Astrocyte of the hippocampus (primary cell): ENCODE measurements around the gene INPP5B.
"Not testable (repeated sequence)": the region's sequence is repeated elsewhere in the genome, so short reads cannot be mapped to it uniquely, and the experiment has no call there.

Experiments
- DNase-seq: peaks from one replicate; pipeline ENCODE4 v3.0.0; 2011; ENCODE audit warnings: low read depth, low spot score

Gene INPP5B

DNA sequence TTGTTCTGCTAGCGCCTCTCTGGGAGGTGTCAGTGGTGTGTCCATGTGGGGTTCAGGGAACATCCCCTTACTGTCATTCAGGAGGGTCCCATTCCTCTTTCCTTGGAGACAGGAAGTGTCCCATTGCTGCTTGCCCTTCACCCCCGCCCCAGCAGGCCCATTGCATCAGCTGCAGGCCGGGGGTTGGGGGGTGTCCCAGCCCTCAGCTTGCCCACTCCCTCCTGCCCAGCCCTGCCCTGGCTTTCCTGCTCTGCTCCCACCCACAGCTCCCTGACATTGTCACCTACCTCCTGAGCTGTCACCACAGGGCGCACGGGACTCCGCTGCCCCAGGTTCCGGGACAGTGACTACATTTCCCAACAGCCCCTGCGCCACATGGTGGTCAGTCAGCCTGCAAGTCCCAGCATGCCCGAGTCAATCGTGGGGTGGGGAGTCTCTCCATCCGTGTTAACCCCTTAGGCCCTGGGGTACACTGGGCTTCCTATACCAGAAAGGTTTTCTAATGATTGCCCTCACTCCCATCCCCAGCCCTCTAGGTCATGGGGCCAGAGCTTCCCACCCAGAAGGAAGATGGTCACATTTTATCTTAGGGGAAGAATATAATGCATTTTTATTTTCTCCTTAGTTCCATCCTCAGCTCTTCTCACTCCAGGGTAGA, at the start of gene INPP5B:
TSS of gene INPP5B (minus strand) at position 351 of the 658 bp plus-strand sequence. CDS start 745 bp downstream, outside the sequence.
- DNase-seq: peak; percentile 92

DNA sequence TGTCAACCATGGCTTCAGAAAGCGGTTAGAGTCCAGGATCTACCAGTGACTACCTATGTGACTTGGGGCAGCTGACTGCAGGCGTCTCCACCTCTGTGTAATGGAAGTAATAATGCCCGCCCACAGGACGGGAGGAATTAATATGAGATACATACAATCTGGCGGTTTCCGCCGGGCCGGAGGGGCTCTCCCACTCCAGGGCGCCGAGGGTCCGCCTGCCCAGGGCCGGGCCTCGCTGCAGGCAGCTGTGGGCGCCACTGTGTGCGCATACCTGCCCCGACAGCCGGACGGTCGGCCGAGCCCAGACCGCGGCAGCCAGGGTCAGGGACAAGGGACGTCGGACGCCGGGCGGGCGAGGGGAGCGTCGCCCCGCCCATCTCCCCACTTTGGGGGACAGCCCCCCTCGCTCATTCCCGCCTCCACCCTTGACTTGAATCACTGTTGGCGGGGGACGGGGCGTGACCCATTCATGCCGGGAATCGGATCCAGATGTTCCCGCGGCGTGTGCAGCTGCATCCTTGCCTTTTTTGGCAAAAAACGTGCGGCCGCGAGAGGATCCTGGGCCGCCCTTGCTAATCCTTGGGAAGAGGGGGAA, 49.0 kb upstream of the INPP5B start:
- DNase-seq: peak; percentile 61

DNA sequence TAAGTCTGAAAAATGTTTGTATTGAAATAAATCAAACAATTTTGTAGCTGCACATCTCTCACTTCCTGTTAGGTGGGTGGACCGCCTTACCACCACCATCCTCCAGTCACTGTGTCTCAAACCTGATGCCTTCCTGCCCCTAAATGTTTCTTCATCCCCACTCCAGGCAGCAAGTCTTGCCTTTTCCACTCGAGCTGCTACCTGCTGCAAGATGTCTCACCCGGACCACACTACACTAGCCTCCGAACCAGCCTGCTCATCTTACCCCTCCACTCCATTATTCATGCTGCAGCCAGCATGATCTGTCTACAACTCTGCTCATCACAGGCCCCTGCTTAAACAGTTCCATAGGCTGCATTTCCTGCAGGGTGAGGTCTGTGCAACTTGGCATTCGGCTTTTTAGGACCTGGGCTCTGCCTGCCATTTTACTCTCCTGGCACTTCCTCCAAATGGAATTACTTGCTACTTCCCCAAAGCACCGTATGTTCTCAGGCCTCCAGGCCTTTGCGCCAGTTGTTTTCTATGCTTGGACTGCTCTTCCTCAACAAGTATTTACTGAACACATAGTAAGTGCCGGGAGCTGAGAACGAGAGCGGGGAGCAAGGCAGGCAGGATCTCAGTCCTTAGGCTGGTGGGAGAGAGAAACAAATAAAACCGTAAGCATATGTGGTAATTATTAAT, 48.2 kb upstream of the INPP5B start:
- DNase-seq: no peak

DNA sequence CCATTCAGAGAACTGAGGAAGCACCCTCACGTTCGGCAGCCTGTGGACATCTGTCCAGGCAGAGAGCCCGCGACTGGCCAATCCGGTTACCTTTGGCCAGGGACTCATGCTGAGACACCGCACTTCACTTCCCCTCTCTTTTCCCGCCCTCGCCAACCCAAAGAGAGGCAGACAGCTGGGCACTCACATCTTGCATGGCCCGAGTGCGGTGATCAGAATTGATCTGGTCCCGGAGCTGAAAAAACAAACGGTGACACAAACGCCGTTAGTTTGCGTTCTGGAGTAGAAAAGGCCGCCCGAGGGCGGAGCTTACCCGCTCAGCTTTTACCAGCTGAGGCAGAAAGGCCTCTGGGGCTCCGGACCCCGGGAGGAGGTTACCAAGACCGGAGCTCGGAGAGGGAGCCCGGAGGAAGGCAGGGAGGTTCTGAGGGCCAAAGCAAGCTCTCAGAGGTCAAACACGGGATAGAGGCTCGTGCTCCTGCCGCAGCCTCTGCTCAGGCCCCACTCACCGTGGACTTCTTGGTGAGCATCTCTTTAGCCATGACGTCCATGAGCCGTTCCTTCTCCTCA, 42.6 kb upstream of the INPP5B start:
- DNase-seq: peak; percentile 56

DNA sequence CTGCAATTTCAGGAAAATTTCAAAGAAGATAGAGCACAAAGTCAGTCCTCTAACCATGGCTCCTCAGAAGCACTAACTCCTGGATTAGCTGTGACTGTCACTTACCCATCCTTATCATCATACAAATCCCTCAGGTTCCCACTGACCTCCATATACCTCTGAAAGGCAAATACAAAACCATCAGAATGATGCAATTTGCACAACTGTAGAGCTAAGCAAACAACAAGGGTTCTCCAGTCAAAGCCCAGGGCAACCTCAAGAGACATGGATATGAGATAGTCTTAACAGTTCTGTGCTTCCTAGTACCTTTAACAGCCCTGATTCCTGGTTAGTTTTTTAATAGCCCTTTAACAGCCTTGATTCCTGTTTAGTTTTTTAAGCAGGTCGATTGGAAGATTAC, 40.8 kb upstream of the INPP5B start:
- no peak for DNase-seq

DNA sequence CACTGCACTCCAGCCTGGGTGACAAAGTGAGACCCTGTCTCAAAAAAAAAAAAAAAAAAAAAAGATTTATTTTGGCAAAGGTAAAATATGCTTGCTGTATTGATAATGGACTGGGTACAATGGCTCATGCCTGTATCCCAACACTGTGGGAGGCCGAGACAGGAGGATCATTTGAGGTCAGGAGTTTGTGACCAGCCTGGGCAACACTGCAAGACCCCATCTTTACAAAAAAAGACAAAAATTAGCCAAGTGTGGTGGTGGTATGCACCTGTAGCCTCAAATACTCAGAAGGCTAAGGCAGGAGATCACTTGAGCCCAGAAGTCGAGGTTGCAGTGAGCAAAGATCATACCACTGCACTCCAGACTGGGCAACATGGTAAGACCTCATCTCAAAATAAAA, 36.7 kb upstream of the INPP5B start:
- no peak for DNase-seq

DNA sequence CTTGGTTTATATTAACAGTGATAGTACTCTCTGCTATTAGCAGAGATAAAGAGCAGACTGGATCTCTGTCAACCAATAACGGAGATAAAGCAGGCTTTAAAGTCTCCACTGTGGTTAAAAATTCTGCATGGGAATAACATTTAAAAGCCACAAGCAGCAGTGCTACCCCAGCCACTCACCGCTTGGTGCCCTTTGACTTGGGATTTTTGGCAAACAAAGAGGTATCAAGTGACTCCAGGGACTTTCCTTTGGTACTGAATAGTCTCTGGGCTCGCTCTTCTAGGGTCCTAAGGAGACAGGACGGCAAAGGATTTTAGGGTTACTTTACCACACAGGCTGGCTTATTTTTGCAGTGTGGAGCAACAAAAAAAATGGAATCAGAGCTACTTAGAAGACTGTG, 31.7 kb upstream of the INPP5B start:
- no peak for DNase-seq

DNA sequence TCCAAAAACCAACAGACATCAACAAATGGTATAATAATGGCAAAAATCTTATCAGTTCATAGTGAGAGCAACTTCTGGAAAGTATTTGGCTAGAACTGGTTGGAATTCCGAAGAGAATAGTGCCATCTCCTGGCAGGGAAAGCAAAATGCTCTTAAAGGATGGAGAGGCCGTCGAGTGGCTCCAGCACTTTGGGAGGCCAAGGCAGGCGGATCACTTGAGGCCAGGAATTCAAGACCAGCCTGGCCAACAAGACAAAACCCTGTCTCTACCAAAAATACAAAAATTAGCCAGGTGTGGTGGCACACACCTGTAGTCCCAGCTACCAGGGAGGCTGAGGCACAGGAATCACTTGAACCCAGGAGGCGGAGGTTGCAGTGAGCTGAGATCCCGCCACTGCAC, 28.2 kb upstream of the INPP5B start:
- peak; percentile 74 for DNase-seq

DNA sequence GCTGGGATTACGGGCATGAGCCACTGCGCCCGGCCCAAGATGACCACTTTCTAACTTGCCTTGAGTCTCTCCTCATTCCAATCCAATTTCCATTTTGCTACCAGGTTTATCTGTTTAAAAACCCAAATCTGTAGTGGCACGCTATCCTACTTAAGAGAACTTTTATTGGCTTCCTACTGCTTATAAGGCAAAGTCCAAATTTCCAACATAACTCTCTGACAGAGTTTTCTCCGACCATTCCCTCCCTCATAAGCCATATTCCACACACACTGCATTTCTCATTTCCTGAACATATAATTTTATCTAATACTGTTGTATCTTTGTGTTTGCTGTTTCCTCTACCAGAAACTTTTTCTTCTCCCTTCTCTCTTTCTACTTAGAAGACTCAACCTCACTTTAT, 27.7 kb upstream of the INPP5B start:
- no peak for DNase-seq

DNA sequence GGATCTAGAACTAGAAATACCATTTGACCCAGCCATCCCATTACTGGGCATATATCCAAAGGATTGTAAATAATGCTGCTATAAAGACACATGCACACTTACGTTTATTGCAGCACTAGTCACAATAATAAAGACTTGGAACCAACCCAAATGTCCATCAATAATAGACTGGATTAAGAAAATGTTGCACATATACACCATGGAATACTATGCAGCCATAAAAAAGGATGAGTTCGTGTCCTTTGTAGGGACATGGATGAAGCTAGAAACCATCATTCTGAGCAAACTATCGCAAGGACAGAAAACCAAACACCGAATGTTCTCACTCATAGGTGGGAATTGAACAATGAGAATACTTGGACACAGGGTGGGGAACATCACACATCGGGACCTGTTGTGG, 26.8 kb upstream of the INPP5B start:
- not testable (repeated sequence) for DNase-seq

DNA sequence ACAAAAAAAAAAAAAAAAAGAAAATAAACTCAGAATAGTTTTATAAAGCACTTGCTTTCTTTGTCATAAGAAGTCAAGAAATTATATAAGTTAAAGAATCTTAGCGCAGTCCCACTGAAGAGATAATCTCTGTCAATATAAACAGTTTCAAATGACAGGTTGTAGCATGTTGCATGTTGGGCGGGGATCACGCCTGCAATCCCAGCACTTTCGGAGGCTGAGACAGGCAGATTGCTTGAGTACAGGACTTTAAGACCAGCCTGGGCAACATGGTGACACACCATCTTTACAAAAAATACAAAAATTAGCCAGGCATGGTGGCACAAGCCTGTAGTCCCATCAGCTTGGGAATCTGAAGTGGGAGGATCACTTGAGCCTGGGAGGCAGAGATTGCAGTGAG, 18.4 kb upstream of the INPP5B start:
- no peak for DNase-seq

DNA sequence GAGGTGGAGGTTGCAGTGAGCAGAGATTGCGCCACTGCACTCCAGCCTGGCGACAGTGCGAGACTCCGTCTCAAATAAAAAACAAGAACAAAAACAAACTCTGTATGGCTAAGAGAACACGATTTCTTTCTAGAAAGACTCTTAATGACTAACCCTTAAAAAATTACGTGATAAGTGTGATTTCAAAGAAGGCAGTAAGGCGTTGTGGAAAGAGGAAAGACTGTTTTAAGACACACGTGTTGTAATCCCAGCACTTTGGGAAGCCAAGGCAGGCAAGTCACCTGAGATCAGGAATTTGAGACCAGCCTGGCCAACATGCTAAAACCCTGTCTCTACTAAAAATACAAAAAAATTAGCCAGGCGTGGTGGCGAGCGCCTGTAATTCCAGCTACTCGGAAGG, 17.3 kb upstream of the INPP5B start:
- DNase-seq: not testable (repeated sequence)

DNA sequence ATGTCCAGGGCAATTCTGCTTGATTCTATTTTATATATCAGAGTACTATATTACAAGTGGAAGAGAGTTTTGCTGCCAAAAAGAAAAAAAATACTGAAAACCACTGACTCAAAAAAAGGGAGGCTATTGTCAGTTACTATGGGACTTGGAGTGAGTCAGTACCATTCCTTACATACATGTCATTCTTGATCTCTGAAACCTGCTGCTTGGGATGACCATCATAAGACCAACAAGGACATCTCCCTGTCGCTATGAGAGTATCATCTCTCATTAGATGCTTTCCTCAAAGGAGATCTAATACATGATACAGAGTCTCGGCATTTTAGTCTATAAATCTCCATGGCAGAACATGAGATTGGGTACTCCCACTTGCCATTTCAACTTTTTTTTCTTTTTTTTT, 11.8 kb upstream of the INPP5B start:
- peak; percentile 85 for DNase-seq

DNA sequence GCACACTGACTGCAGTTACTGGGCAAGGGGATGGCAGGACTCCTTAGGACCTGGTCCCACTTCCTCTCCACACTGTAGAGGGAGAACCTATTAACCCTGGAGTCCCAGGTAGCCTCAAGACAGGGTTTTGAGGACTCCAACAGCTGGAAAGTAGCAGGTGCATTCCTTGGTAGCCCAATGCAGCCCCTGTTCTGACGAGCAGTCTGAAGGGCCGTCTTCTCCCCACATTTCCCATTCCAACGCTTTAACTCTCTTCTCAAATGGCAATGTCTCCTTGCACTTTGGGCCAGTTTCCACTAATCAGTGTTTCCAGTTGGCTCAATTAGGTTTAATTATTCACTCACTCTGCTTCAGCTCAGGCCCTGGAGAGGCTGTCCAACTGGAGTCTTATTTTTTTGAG, 8.8 kb upstream of the INPP5B start:
- DNase-seq: no peak

DNA sequence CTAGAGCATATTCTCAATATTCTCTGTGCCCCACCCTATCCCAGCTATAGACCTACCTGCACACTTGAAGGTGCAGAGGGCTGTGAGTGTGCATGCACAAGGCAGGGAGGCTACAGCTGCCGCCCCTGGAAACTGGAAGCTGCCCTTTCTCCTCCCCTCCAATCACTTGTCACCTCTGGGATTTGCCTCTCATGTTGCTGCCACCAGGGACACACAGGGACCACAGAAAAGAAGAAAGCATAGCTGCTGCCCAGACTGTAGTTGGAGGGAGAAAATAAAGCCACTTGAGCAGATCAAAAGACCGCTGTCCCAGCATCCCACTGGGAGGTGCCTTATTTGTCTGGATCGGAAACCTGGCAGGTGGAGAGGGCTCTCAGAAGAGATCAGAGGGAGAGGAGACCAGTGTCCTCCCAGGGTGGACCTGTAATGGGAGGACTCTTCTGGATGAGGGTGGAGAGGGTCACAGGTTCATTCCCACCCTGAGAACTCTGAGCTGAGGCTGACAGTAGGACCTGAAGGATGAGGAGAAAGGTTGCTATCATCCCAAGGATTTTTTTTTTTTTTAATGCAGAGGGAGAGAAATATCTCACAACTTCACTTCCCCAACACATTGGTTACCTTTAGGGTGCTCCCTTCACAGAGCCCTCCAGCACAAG, 7.6 kb upstream of the INPP5B start:
- no peak for DNase-seq

DNA sequence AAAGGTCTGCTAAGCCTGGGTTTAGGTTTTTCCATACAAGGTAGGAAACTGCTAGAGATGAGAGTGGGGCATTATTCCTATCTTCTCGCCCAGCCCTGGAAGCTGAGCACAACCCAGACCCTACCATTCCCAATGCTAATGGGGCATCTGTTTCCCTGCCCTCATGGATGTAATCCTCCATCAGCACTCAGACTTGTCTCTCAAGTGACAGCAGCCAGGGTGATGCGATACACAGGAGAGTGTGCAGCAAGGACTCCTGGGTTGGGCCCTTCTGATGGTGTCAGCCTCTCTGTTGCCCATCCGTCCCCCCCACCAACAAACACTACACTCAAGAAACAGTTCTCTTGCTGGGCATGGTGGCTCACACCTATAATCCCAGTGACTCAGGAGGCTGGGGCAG, 5.9 kb upstream of the INPP5B start:
- DNase-seq: no peak

DNA sequence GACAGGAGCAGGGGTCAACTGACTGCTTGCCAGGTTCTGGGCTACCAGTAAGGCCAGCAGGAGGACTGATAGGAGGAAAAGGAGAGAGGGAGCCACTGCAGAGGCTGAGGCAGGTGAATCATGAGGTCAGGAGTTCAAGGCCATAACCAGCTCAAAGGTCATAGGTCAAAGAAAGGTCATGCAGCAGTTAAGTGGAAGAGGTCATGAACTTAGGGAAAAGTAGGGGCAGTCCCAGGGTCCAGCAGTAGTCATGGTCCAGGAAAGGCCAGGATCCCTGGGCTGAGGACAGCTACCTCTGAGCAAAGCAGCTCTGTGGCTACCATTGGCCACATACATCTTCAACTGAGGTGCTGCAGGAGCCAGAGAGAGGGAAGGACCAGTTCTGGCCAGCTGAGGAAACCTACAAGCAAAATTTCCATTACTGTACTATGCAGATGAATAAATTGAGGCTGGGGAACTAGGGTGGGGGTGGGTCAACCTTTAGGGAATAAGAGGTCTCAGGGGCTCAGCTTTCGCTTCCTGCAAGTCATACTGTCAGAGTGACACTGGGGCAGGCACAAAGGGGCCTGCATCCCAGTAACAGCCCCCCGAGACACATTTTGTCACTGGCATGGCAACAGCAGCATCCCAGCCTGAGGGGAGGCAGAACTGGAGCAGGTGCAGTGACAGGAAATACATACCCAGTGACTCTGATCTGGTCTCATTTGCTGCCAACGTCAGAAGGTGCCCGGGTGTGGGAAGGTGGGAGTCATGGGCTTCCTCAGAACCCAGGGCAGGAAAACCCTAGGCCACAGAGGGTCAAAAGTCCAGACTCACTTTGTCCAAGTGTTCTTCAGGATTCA, 5.2 kb upstream of the INPP5B start:
- DNase-seq: no peak

DNA sequence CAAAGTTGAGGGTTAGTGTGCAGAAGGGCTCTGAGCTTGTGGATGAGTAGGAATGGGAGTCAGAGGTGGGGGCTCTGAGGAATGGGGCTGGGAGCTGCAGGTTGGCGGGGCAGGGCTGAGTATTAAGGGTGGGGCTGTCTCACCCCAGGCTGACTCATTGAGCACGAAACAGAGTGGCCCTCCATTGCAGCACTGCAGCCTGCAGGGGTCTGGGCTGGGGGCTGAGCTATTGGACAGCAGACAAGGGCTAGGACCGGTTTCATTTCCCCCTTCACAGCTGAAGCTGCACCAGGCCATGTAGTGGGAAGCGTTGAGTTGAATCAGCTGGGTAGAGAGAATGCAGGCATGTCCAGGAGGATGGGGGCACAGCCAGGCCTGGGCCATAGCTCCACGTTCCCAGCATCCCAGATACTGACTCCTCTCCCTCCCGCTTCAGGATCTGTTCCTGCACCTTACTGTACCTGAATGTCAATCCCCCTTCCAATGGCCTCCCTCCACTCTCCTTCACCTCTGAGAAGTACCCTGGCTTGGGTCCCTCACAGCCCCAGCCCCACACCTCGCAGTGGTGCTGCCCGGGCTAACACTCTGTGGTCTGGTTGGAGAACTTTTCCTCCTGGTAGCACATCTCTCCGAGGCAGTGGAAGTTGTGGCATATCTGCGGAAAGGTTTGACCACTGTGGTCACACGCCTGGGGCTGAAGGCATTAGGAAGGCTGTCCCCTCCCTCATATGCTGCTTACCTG, 4.4 kb upstream of the INPP5B start:
- DNase-seq: no peak

DNA sequence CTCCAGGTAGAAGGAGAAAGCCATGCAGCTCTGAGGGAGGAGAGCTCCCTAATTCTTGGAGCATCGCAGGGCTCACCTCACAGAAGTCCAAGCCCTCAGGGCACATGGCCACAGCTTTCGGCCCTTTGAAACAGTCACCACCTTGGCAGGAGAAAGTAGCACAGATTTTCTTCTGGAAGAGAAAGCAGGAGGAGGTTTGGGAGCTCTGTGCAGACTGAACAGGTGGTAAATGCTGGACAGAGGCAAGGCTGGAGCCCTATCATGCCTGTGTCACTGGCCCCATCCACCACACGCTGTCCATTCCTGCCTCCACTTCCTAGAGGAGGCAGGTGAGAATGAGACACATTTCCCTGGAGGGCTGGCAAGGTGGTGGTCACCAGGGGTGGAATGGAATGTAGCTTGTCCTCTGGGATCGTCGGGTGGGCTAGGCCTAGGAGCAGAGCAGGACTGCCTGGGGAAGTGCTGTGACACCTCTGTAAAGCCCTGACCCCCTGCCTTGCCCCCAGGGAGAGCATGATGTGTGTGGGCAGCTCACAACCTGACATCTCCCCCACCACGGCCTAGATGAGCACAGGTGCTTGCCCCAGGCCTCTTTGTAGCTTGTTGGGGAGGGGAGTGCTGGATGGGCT, 2.8 kb upstream of the INPP5B start:
- no peak for DNase-seq

DNA sequence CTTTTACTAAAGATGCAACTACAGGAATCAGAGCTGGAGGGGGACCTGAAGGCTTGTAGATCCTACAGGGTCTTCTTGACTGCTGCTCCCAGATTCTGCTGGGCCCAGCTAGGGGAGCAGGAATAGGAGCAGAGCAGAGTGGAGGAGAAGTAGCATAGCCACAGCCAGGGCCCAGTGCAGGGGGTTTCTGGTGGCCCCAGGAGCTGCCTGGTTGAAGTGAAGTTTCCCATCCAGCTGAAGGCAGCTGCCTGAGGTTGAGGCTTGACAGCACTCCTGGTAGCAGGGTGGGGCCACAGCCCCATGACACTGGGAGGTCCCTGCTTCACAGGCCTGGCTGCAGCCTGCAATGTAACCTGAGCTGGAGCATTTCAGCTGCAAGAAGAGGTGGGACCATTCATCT, 2.0 kb upstream of the INPP5B start:
- no peak for DNase-seq
